ENCODE data around the gene HSD17B2.

HSD17B2 gene

GRCh38 chr16:82046541-82046940, 11.5 kb downstream of the HSD17B2 start:
- TF ChIP-seq, protein P1, sequence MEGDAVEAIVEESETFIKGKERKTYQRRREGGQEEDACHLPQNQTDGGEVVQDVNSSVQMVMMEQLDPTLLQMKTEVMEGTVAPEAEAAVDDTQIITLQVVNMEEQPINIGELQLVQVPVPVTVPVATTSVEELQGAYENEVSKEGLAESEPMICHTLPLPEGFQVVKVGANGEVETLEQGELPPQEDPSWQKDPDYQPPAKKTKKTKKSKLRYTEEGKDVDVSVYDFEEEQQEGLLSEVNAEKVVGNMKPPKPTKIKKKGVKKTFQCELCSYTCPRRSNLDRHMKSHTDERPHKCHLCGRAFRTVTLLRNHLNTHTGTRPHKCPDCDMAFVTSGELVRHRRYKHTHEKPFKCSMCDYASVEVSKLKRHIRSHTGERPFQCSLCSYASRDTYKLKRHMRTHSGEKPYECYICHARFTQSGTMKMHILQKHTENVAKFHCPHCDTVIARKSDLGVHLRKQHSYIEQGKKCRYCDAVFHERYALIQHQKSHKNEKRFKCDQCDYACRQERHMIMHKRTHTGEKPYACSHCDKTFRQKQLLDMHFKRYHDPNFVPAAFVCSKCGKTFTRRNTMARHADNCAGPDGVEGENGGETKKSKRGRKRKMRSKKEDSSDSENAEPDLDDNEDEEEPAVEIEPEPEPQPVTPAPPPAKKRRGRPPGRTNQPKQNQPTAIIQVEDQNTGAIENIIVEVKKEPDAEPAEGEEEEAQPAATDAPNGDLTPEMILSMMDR (IDR thresholded peaks at IDR 0.05; ENCODE audit: low read depth, low read length, missing control alignments) = no peak
- H3K4me3 ChIP-seq (ENCODE audit: low read depth, low read length) = no peak overlapping the region
- no peak for DNase-seq (ENCODE audit: low read depth)

DNA sequence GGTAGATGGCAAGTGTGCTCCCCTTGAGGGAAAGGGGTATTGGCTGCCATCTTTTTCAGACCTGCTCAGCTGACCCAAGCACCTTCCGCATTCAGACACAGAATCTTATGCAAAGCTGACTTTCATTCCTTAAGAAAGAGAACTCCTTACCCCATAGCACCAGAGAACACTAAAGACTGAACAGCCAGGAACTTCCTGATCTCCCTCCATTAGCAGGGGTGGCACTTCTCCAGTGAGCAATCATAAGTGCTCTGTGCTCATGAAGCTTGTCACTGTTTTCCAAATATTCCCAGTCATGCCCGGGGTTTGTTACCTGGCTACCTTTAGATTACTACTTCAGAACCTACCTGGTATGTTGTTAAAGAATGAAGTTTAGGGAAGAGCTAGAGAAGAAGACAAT, 11.9 kb downstream of the HSD17B2 start:
- H3K4me3 ChIP-seq (ENCODE audit: low read depth, low read length) = no peak overlapping the region
- no peak for DNase-seq (ENCODE audit: low read depth)
- TF ChIP-seq, protein P1 (IDR thresholded peaks at IDR 0.05; ENCODE audit: low read depth, low read length, missing control alignments) = no peak

DNA sequence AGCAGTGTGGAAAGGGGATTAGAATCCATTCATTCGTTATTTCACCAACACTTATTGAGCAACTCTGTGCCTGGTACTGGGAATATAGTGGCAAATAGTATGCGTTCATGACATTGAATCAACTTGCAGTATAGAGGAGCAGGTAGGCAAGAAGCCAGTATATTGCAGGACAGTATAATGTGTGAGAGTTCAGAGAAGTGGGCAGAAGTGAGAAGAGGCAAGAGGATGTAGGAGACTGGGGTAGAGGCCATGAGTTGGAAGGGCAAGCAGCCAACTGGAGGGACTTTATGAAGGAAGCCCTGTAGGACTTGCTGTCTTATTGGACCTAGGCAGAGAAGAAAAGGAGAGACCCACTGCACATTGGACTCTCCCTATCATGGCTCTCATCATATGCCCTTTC, 12.3 kb downstream of the HSD17B2 start:
- TF ChIP-seq, protein P1 (IDR thresholded peaks at IDR 0.05; ENCODE audit: low read depth, low read length, missing control alignments) = no peak
- no peak for DNase-seq (ENCODE audit: low read depth)
- no peak overlapping the region for H3K4me3 ChIP-seq (ENCODE audit: low read depth, low read length)

DNA sequence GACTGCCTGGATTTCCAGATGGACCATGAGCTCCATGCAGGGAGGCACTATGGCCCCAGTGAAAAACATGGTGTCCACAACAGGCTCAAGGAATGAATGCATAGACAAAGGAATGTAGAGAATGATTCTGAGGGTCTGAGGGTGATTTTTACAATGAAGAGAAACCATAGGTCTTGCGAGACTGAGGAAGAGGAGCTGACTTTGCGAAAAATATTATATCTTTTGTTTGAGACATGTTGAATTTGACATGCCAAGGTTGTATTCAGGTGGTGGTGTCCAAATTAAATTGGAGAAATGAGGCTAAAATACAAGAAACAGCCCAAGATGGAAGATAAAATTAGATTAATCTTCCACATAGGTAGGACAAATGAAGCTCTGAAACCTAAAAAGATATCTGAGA, 12.7 kb downstream of the HSD17B2 start:
- H3K4me3 ChIP-seq (ENCODE audit: low read depth, low read length) = no peak overlapping the region
- TF ChIP-seq, protein P1 (IDR thresholded peaks at IDR 0.05; ENCODE audit: low read depth, low read length, missing control alignments) = no peak
- no peak for DNase-seq (ENCODE audit: low read depth)

GRCh38 chr16:82049484-82049883, 14.4 kb downstream of the HSD17B2 start:
- TF ChIP-seq, protein P1 (IDR thresholded peaks at IDR 0.05; ENCODE audit: low read depth, low read length, missing control alignments) = no peak
- no peak overlapping the region for H3K4me3 ChIP-seq (ENCODE audit: low read depth, low read length)

DNA sequence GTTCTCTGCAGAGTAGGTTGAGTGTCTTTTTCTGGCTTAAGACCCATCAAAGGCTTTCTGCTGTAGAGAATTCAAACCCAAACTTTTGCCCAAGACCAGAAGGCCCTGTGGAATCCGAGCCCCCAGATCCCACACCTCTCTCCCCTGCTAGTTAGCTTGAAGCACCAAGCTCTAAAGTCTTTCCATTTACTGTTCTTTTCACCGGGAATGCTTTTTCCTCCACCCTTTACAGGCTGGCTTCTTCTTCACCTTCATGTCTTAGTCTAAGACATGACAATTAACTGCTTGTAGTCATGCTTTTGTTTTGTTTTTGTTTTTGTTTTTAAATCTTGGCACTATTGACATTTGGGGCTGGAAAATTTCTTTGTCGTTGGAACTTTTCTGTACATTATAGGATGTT, 15.5 kb downstream of the HSD17B2 start:
- H3K4me3 ChIP-seq (ENCODE audit: low read depth, low read length) = no peak overlapping the region
- no peak for DNase-seq (ENCODE audit: low read depth)
- TF ChIP-seq, protein P1 (IDR thresholded peaks at IDR 0.05; ENCODE audit: low read depth, low read length, missing control alignments) = no peak

More at GRCh38 chr16:82049484-82049883, 14.4 kb downstream of the HSD17B2 start:
- DNase-seq (ENCODE audit: low read depth) = no peak

DNA sequence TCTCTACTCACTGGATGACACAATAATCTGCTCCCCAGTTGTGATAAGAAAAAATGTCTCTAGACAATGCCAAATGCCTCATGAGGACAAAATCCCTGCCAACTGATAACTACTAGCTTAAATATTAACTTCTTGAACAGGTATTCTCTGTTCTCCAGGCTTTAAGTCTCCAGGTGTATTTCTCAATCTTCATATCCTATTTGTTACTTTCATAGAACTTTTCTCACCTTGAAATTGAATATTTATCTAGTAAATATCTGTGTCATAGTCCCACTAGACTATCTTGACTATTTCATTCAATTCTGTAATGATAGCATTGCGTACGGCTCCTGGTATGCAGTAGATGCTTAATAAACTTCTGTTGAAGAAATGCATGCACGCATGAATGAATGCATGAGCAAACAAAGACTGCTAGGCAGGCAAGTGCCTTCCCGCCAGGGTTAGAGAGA, 15.9 kb downstream of the HSD17B2 start:
- TF ChIP-seq, protein P1 (IDR thresholded peaks at IDR 0.05; ENCODE audit: low read depth, low read length, missing control alignments) = no peak

More for the DNA sequence above, 15.9 kb downstream of the HSD17B2 start:
- no peak for DNase-seq (ENCODE audit: low read depth)
- no peak overlapping the region for H3K4me3 ChIP-seq (ENCODE audit: low read depth, low read length)
